ENCODE results near the gene PSD4.

Gene PSD4

GRCh38 chr2:113144259-113144658 lies 29.5 kb upstream of the PSD4 start:
- no peak for DNase-seq

- no peak for DNase-seq
Observed at GRCh38 chr2:113148606-113149552, 24.9 kb upstream of the PSD4 start.

GRCh38 chr2:113149553-113150257 lies 24.1 kb upstream of the PSD4 start:
- DNase-seq = no peak

DNA sequence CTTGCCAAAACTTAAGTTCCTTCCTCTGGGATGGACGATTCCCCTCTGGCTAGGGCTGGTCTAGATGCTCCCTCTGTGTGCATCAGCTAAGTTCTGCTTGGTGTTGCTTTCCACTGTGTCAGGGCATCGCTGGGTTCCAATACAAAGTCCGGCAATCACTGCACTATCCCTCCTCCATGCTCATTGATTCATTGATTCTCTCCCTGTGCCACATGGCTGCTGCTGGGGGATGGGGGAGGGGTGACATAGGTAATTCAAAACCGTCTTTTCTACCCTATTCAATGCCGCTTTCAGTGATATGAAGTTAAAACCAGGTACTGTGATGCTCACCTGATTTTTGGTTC lies 23.5 kb upstream of the PSD4 start:
- no peak for DNase-seq

GRCh38 chr2:113155331-113155730 lies 18.4 kb upstream of the PSD4 start:
- DNase-seq = no peak

GRCh38 chr2:113156278-113157117 lies 17.3 kb upstream of the PSD4 start:
- DNase-seq = no peak

DNA sequence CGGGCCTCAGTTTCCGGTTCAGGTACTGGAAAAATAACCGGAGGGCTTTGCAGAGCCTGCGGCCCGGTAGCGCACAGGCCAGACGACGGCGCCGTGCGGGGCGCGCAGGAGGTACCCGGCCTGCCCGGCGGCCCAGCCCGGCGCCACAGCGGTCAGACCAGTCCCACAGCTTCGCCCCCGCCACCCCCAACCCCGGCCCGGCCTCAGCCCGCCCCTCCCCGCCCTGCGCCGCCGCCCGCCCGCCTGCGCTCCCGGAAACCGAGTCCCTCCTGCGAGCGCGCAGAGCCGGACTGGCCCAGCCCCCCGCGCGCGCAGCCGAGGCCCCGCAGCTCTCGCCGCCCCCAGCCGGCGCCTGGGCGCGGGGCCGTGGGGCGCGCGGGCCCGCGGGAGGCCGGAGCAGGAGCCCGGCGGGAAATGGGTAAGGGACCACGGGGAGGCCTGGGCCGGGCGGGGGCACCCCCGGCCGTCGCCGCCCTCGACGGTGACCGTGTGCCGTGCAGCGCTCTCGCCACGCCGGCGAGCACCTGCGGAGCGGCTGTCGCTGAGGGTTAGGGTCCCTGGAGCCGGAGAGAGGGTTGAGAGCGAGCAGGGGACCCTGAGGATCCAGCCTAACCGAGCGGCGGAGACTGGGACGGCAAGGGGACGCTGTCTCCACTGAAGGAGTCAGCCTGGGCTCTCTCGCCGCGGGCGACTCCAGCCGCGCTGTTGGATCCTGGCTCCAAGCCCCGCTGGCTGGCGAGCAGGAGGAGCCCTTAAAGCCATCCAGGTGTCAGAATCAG lies 16.5 kb upstream of the PSD4 start:
- DNase-seq = no peak

- DNase-seq = no peak
Observed at GRCh38 chr2:113157897-113158753, 15.6 kb upstream of the PSD4 start.

DNA sequence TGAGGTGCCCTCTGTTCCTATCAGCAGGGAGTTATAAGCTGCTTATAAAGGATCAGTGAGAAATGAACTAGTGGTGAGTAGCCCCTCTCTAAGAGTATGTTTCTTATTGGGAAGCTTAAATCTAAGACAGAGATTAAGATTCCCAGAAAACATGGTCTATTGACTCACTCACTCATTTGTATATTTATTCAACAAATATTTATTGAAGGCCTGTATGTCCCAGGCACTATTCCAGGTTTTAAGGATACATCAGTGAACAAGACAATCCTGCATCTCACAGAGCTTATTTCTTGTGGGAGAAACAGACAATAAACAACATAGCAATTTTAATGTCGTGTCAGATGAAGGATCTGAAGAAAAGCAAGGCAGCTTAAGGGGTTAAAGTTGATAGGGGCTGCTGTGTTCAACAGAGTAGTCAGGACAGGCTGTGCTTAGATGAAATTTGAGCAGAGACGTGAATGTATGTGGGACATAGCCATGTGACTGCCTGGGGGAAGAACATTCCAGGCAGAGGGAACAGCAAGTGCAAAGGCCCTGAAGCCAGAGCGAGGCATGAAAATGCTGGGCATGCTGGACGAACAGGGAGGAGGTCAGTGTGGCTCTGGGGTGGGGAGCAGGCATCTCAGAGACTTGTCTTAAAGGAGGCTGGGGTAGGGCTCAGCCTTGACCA lies 14.8 kb upstream of the PSD4 start:
- no peak for DNase-seq

DNA sequence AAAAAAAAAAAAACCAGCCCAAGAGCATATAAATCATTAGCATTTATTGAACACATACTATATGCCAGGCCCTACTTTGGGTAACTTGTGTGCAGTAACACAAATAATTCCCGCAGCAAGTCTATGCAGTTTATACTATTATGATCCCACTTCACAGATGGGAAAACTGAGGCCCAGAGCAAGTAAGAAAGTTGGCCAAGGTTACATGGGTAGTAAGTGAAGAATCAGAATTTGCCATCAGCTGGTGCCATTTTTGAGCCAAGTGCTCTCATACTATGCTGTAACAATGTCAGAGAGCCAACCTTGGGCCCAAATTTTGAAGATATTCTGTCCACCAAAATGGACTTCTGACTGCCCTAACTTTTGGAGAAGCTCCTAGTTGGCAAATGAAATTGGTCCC lies 13.5 kb upstream of the PSD4 start:
- no peak for DNase-seq

- DNase-seq = no peak
Observed at GRCh38 chr2:113160962-113161361, 12.8 kb upstream of the PSD4 start.

DNA sequence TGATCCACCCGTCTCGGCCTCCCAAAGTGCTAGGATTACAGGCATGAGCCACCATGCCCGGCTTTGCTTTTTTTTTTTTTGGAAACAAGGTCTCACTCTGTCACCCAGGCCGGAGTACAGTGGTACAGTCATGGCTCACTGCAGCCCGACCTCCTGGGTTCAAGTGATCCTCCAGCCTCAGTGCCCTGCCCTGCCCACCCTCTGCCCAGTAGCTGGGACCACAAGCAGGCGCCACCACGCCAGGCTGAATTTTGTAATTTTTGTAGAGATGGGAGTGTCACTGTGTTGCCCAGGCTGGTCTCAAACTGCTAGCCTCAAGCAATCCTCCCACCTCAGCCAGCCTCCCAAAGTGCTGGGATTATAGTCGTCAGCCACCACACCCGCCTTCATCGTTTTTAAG lies 11.6 kb upstream of the PSD4 start:
- DNase-seq = no peak

- DNase-seq = no peak
Observed at GRCh38 chr2:113162869-113163268, 10.9 kb upstream of the PSD4 start.

- DNase-seq = no peak
Observed at GRCh38 chr2:113164215-113164929, 9.4 kb upstream of the PSD4 start.

DNA sequence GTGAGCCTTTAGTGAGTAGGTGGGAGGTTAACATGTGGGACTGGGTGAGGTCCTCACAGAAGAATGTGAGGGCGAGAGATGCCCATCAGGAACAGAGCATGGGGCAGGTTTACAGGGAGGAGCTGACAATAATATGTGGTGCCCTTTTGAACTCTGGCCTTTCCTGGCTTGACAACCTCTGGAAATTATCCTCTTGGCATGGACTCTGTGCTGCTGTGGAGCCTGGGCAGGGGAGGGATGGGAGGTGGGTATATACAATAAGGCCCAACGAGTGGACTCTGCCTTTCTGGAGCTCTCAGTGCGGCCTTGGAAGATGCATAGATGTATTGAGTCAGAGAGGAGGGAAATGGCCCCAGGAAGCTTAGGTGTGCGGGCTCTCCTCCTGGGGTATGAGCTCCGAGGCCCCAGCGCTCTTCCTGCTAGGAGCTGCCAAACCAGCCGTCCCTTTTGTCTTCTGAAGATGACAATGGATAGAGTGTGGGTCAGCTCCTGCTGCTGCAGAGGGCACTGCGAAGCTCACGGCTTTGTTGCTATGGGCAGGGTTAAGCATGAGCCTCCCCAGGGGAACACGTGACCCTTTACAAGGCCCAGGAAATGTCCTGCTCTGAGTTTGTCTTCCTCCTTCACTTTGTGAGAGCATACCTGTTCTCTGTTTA lies 8.7 kb upstream of the PSD4 start:
- DNase-seq = no peak

DNA sequence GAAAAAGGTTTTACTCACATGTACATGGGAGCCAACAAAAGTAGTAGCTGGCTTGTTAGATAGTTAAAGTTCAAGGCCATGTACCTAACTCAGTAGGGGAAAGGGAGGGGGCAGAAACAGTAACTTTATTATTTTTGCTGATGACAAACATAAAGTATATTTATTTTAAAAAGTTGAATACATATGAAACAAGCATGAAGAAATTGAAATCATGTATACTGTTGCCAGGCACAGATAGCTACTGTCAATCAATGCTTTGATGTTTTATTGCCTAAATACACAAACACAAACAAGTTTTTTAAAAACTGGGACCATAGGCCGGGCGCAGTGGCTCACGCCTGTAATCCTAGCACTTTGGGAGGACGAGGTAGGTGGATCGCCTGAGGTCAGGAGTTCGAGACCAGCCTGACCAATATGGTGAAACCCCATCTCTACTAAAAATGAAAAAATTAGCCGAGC lies 7.6 kb upstream of the PSD4 start:
- no peak for DNase-seq

GRCh38 chr2:113167115-113167932 lies 6.4 kb upstream of the PSD4 start:
- no peak for DNase-seq

GRCh38 chr2:113167962-113168340 lies 5.8 kb upstream of the PSD4 start:
- no peak for DNase-seq

Data from NCI-H187 (cell line).